ENCODE results near the gene ZSWIM7. TPM values are rescaled to one million over a fixed set of nuclear protein-coding genes. Genes with fewer than 3 reads are reported as not detected.
"Not testable (repeated sequence)": the region's sequence is repeated elsewhere in the genome, so short reads cannot be mapped to it uniquely, and the experiment has no call there.

The ZSWIM7 gene
- total RNA-seq, 2 donors from 2014 or later: 10.9 to 14.8 TPM

- H3K27ac Mint-ChIP-seq: no peak overlapping the region
- no peaks in the 10 kb centered on the region for H3K9me3 Mint-ChIP-seq
- no peak overlapping the region for H3K4me3 Mint-ChIP-seq
- peaks cover 97% of the 10 kb centered on the region for H3K36me3 Mint-ChIP-seq (ENCODE audit: low read depth)
- H3K4me1 Mint-ChIP-seq: no peaks in the 10 kb centered on the region
- H3K27me3 Mint-ChIP-seq: no peaks in the 10 kb centered on the region
- no peak for ATAC-seq (replicated peaks)
Measured at GRCh38 chr17:16013943-16014407, 14.5 kb upstream of the ZSWIM7 start.

- peaks cover 98% of the 10 kb centered on the region for H3K36me3 Mint-ChIP-seq (ENCODE audit: low read depth)
- no peak overlapping the region for H3K27ac Mint-ChIP-seq
- H3K4me1 Mint-ChIP-seq: peaks cover 7% of the 10 kb centered on the region
- H3K4me3 Mint-ChIP-seq: no peak overlapping the region
- no peaks in the 10 kb centered on the region for H3K9me3 Mint-ChIP-seq
- no peaks in the 10 kb centered on the region for H3K27me3 Mint-ChIP-seq
- ATAC-seq (replicated peaks): peak; percentile 91
Measured at GRCh38 chr17:16007439-16007838, 7.9 kb upstream of the ZSWIM7 start.

GRCh38 chr17:16005636-16006035 lies 6.1 kb upstream of the ZSWIM7 start:
- no peak overlapping the region for H3K4me3 Mint-ChIP-seq
- H3K4me1 Mint-ChIP-seq: peaks cover 23% of the 10 kb centered on the region
- H3K27ac Mint-ChIP-seq: no peak overlapping the region
- H3K9me3 Mint-ChIP-seq: no peaks in the 10 kb centered on the region
- ATAC-seq (replicated peaks): no peak
- H3K27me3 Mint-ChIP-seq: no peaks in the 10 kb centered on the region
- H3K36me3 Mint-ChIP-seq (ENCODE audit: low read depth): peaks cover 98% of the 10 kb centered on the region

- no peak for ATAC-seq (replicated peaks)
- H3K9me3 Mint-ChIP-seq: no peaks in the 10 kb centered on the region
- H3K4me1 Mint-ChIP-seq: peaks cover 26% of the 10 kb centered on the region
- H3K27ac Mint-ChIP-seq: no peak overlapping the region
- no peaks in the 10 kb centered on the region for H3K27me3 Mint-ChIP-seq
- no peak overlapping the region for H3K4me3 Mint-ChIP-seq
- H3K36me3 Mint-ChIP-seq (ENCODE audit: low read depth): peaks cover 86% of the 10 kb centered on the region
Measured at GRCh38 chr17:16003841-16004240, 4.3 kb upstream of the ZSWIM7 start.

- H3K4me3 Mint-ChIP-seq: no peak overlapping the region
- H3K4me1 Mint-ChIP-seq: peaks cover 19% of the 10 kb centered on the region
- H3K9me3 Mint-ChIP-seq: no peaks in the 10 kb centered on the region
- H3K36me3 Mint-ChIP-seq (ENCODE audit: low read depth): peaks cover 75% of the 10 kb centered on the region
- no peak overlapping the region for H3K27ac Mint-ChIP-seq
- H3K27me3 Mint-ChIP-seq: no peaks in the 10 kb centered on the region
- no peak for ATAC-seq (replicated peaks)
Measured at GRCh38 chr17:16002708-16003260, 3.3 kb upstream of the ZSWIM7 start.

GRCh38 chr17:16001226-16001897 lies 1.9 kb upstream of the ZSWIM7 start:
- Mint-ChIP-seq H3K9me3 (no peaks in the 10 kb centered on the region), H3K36me3 (ENCODE audit: low read depth) (peaks cover 68% of the 10 kb centered on the region), H3K4me1 (peaks cover 19% of the 10 kb centered on the region), H3K27ac (peak overlapping the region; percentile 78), H3K27me3 (no peaks in the 10 kb centered on the region), H3K4me3 (peak overlapping the region; percentile 85)
- no peak for ATAC-seq (replicated peaks)

GRCh38 chr17:15999974-16000827 lies 697 bp upstream of the ZSWIM7 start:
- ATAC-seq (replicated peaks): peak; percentile 48
- peak overlapping the region; percentile 85 for H3K4me3 Mint-ChIP-seq

GRCh38 chr17:15998031-15998562 lies 1.4 kb downstream of the ZSWIM7 start:
- Mint-ChIP-seq H3K4me1 (peaks cover 19% of the 10 kb centered on the region), H3K36me3 (ENCODE audit: low read depth) (peaks cover 65% of the 10 kb centered on the region), H3K9me3 (no peaks in the 10 kb centered on the region), H3K27me3 (no peaks in the 10 kb centered on the region), H3K27ac (peak overlapping the region; percentile 78), H3K4me3 (peak overlapping the region; percentile 85)
- no peak for ATAC-seq (replicated peaks)

More at GRCh38 chr17:15999974-16000827, 697 bp upstream of the ZSWIM7 start:
- peaks cover 19% of the 10 kb centered on the region for H3K4me1 Mint-ChIP-seq
- H3K27me3 Mint-ChIP-seq: no peaks in the 10 kb centered on the region
- H3K9me3 Mint-ChIP-seq: no peaks in the 10 kb centered on the region
- peak overlapping the region; percentile 78 for H3K27ac Mint-ChIP-seq
- peaks cover 68% of the 10 kb centered on the region for H3K36me3 Mint-ChIP-seq (ENCODE audit: low read depth)

GRCh38 chr17:15996322-15996721 lies 3.2 kb downstream of the ZSWIM7 start:
- no peaks in the 10 kb centered on the region for H3K27me3 Mint-ChIP-seq
- no peak overlapping the region for H3K27ac Mint-ChIP-seq
- ATAC-seq (replicated peaks): no peak
- peaks cover 54% of the 10 kb centered on the region for H3K36me3 Mint-ChIP-seq (ENCODE audit: low read depth)
- H3K9me3 Mint-ChIP-seq: no peaks in the 10 kb centered on the region
- H3K4me1 Mint-ChIP-seq: peaks cover 10% of the 10 kb centered on the region
- H3K4me3 Mint-ChIP-seq: no peak overlapping the region

- peak overlapping the region; percentile 13 for H3K4me3 Mint-ChIP-seq
- H3K27me3 Mint-ChIP-seq: no peaks in the 10 kb centered on the region
- H3K4me1 Mint-ChIP-seq: peaks cover 17% of the 10 kb centered on the region
- peaks cover 87% of the 10 kb centered on the region for H3K36me3 Mint-ChIP-seq (ENCODE audit: low read depth)
- ATAC-seq (replicated peaks): no peak
- H3K9me3 Mint-ChIP-seq: no peaks in the 10 kb centered on the region
- no peak overlapping the region for H3K27ac Mint-ChIP-seq
Measured at GRCh38 chr17:15981646-15982580, 17.6 kb downstream of the ZSWIM7 start.

- Mint-ChIP-seq H3K27me3 (no peaks in the 10 kb centered on the region), H3K4me1 (peaks cover 17% of the 10 kb centered on the region), H3K9me3 (no peaks in the 10 kb centered on the region), H3K27ac (no peak overlapping the region), H3K4me3 (peak overlapping the region; percentile 13), H3K36me3 (ENCODE audit: low read depth) (peaks cover 84% of the 10 kb centered on the region)
- ATAC-seq (replicated peaks): peak; percentile 100
Measured at GRCh38 chr17:15981208-15981607, 18.3 kb downstream of the ZSWIM7 start.

- Mint-ChIP-seq H3K36me3 (ENCODE audit: low read depth) (peaks cover 76% of the 10 kb centered on the region), H3K4me1 (peaks cover 17% of the 10 kb centered on the region)
- not testable (repeated sequence) for ATAC-seq (replicated peaks); H3K27ac Mint-ChIP-seq; H3K9me3 Mint-ChIP-seq; H3K27me3 Mint-ChIP-seq; H3K4me3 Mint-ChIP-seq
Measured at GRCh38 chr17:15979013-15979412, 20.5 kb downstream of the ZSWIM7 start.

GRCh38 chr17:15978606-15979005 lies 20.9 kb downstream of the ZSWIM7 start:
- peaks cover 72% of the 10 kb centered on the region for H3K36me3 Mint-ChIP-seq (ENCODE audit: low read depth)
- H3K27ac Mint-ChIP-seq: no peak overlapping the region
- H3K4me3 Mint-ChIP-seq: no peak overlapping the region
- no peaks in the 10 kb centered on the region for H3K9me3 Mint-ChIP-seq
- no peaks in the 10 kb centered on the region for H3K27me3 Mint-ChIP-seq
- ATAC-seq (replicated peaks): no peak
- H3K4me1 Mint-ChIP-seq: peaks cover 17% of the 10 kb centered on the region

- peaks cover 65% of the 10 kb centered on the region for H3K36me3 Mint-ChIP-seq (ENCODE audit: low read depth)
- H3K4me3 Mint-ChIP-seq: no peak overlapping the region
- no peak for ATAC-seq (replicated peaks)
- H3K27me3 Mint-ChIP-seq: no peaks in the 10 kb centered on the region
- H3K4me1 Mint-ChIP-seq: peaks cover 17% of the 10 kb centered on the region
- H3K9me3 Mint-ChIP-seq: no peaks in the 10 kb centered on the region
- H3K27ac Mint-ChIP-seq: no peak overlapping the region
Measured at GRCh38 chr17:15977894-15978293, 21.6 kb downstream of the ZSWIM7 start.

Measured in activated T-helper 17 cell treated with anti-CD3 and anti-CD28 coated beads, Interleukin-2, amount 50 U/mL, for 72 hours (primary cell).